ENCODE measurements around the gene FOXO6.

- no peak for TF ChIP-seq NR2F6 (IDR thresholded peaks at IDR 0.05)
- no peak for TF ChIP-seq NR2F6 (CRISPR knock-in tag; IDR thresholded peaks at IDR 0.05)
- no peak for TF ChIP-seq DMAP1 (CRISPR knock-in tag; IDR thresholded peaks at IDR 0.05)
- no peak for TF ChIP-seq PHF20 (CRISPR knock-in tag; IDR thresholded peaks at IDR 0.05)
- TF ChIP-seq POLR2AphosphoS5 (IDR thresholded peaks at IDR 0.05; ENCODE audit: low read depth, low read length), result no peak
- TF ChIP-seq ZNF432 (CRISPR knock-in tag; IDR thresholded peaks at IDR 0.05; ENCODE audit: borderline replicate concordance), result no peak
- no peak for TF ChIP-seq JUND (CRISPR knock-in tag; IDR thresholded peaks at IDR 0.05)
- no peak for TF ChIP-seq POLR2A (IDR thresholded peaks at IDR 0.05; ENCODE audit: insufficient read depth in 1 of 2, low read depth in 2 of 2, low read length in 2 of 2)
- TF ChIP-seq ZNF225 (CRISPR knock-in tag; IDR thresholded peaks at IDR 0.05), result no peak
- TF ChIP-seq THRA (CRISPR knock-in tag; IDR thresholded peaks at IDR 0.05; ENCODE audit: borderline replicate concordance), result no peak
- TF ChIP-seq NR1H2 (CRISPR knock-in tag; IDR thresholded peaks at IDR 0.05; ENCODE audit: borderline replicate concordance, low read depth), result no peak
- TF ChIP-seq SP140L (CRISPR knock-in tag; IDR thresholded peaks at IDR 0.05; ENCODE audit: borderline replicate concordance), result no peak
These were observed 18.5 kb downstream of the FOXO6 start for GRCh38 chr1:41379738-41380130.

All from HepG2 (cell line).